GM12891 (cell line): Measurements from ENCODE around the gene GALNT13.

Experiments
- PAX5 ChIP-seq: IDR thresholded peaks from 2 replicates; pipeline ENCODE4 v1.6.1; 2011; ENCODE audit warnings: low read length, moderate library complexity, mild to moderate bottlenecking; ENCODE audit not compliant: insufficient read depth, severe bottlenecking
- POLR2A ChIP-seq: IDR thresholded peaks from 2 replicates; pipeline ENCODE4 v1.6.1; 2011; ENCODE audit warnings: low read depth, low read length, control low read depth
- POLR2AphosphoS5 ChIP-seq: IDR thresholded peaks from 2 replicates; pipeline ENCODE4 v1.6.1; 2011; ENCODE audit warnings: low read depth, low read length, control low read depth
- POU2F2 ChIP-seq: IDR thresholded peaks from 2 replicates; pipeline ENCODE4 v1.6.1; 2011; ENCODE audit warnings: low read depth, mild to moderate bottlenecking, control low read depth, low read length, moderate library complexity
- SPI1 ChIP-seq: IDR thresholded peaks from 2 replicates; pipeline ENCODE4 v1.6.1; 2011; ENCODE audit warnings: low read depth, low read length, control low read depth
- TAF1 ChIP-seq: IDR thresholded peaks from 2 replicates; pipeline ENCODE4 v1.6.1; 2011; ENCODE audit warnings: low read depth, low read length, control low read depth

- TF ChIP-seq POLR2AphosphoS5 (no peak), POLR2A (no peak), TAF1 (no peak), SPI1 (no peak), POU2F2 (no peak), PAX5 (no peak)
These were observed 119.0 kb downstream of the GALNT13 start for GRCh38 chr2:153990771-153991170.
